Jurkat, Clone E6-1 (cell line): ENCODE data around the gene CASK.

ENCODE experiments used
- DNase-seq: peaks from one replicate; pipeline ENCODE4 v3.0.0-alpha.2; 2011; ENCODE audit warnings: low read depth, low spot score
- H3K4me3 ChIP-seq: 2 replicates; pipeline ENCODE4 v1.5.1; 2011; ENCODE audit warnings: mild to moderate bottlenecking, low read length, control low read depth, moderate library complexity

The CASK gene

GRCh38 chrX:41919870-41920269 is 3.5 kb downstream of the CASK start:
- H3K4me3 ChIP-seq = no peak overlapping the region
- no peak for DNase-seq

DNA sequence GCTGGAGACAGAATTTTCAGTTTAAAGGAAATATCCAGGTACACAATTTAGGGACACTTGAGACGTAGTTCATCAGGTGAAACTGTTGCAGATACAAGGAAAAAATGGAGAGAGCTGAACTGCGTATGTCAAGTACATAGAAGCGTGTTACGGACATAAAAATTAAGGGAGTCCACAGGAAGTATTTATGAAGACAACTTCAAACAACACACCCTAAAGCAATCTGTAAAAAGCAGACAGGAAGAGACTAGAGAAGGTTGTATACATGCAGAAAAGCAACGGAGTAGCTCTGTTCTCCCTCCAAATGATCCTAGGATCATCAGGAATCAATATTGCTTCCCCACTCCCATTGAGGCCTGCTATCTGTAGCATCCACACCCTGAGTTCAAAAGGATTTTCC is 5.8 kb downstream of the CASK start:
- no peak overlapping the region for H3K4me3 ChIP-seq
- no peak for DNase-seq

DNA sequence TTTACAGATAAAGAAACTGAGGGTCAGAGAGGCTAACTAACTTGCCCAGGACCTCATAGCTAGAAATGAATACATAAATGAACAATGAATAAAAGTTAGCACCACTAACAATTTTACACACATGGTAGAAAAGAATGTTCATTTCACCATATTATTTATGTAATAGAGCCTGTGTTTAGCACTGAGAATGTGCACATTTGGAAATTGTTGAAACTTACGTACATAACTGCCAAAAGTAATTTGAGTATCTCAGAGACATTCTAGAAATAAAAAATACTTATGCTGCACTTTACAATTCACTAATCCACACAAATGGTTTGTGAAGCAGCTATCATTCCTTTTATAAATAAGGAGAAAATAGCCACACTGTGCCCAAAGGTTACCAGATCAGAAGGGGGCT is 9.9 kb downstream of the CASK start:
- no peak for DNase-seq
- no peak overlapping the region for H3K4me3 ChIP-seq

GRCh38 chrX:41912923-41913322 is 10.4 kb downstream of the CASK start:
- no peak for DNase-seq
- no peak overlapping the region for H3K4me3 ChIP-seq

DNA sequence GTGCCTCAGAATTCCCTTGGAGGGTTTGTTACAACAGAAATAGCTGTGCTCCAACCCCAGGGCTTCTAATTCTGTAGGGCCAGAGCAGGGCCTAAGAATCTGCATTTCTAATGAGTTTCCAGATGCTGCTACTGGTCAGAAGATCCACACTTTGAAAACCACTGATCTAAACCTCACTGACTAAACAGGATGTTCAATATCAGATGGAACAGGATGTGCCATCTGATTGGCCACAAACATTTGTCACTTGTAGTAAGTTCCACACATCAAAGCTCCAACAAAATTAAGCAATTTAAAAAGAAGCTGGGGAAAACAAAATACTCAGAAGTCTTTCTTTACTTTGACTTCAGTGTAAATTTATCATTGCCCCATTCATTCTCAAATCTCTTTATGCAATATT is 14.3 kb downstream of the CASK start:
- H3K4me3 ChIP-seq = no peak overlapping the region
- peak; percentile 65 for DNase-seq

GRCh38 chrX:41906515-41907187 is 16.7 kb downstream of the CASK start:
- no peak overlapping the region for H3K4me3 ChIP-seq
- DNase-seq = no peak

DNA sequence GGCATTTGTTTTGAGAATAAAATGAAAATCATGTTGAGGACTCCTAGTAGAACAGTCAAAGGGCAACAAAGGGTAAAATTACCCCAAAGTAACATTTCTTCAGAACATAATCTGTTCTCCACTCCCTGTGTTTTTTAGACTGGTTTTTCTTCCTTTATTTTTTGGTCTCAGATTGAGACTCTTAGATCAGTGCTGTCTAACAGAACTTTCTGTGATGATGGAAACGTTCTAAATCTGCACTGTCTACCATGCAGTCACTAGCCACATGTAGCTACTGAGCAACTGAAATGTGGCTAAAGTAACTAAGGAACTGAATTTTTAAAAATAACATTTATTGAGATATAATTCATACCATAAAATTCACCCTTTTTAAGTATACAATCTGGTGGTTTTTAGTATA is 19.8 kb downstream of the CASK start:
- DNase-seq = no peak
- H3K4me3 ChIP-seq = no peak overlapping the region

- H3K4me3 ChIP-seq = no peak overlapping the region
- DNase-seq = no peak
These were observed 23.0 kb downstream of the CASK start for GRCh38 chrX:41900321-41900720.

DNA sequence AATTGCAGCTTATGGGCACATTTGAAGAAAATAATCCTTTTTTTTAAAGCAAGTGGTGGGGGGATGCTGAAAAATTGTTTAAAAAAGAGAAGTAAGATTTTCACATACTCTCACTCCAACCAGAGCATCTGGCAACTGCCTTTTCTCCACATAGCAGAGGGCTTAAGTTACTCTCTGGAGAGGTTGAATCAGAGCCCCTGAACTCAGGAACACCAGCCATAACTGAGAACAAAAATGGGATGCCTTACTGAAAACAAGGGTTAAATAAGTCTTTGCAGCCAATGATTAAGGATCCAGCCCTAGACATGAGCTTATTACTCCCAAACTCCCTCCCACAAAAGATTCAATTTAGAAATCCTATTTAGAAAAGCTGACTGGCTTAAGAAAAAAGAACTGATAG is 27.5 kb downstream of the CASK start:
- no peak for DNase-seq
- no peak overlapping the region for H3K4me3 ChIP-seq

DNA sequence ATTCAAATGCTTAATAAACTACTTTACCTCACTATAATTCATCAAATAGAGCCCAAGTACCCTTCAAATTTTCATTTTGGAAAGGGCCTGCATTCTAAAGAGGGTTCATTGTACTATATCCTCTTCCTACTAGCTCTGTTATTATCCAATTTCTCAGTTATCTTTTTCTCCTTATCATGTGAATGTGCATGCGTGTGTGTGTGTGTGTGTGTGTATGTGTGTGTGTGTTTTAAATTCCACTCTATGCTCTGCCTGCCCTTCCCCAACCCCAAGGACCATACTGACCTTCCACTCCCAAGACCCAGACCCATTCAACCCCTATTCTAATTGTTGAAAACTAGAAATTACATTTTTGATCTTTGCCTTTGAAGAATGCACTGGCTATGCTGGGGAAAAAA is 33.3 kb downstream of the CASK start:
- no peak for DNase-seq

GRCh38 chrX:41889317-41890025 is 33.9 kb downstream of the CASK start:
- H3K4me3 ChIP-seq = no peak overlapping the region
- no peak for DNase-seq

More for the DNA sequence above, 33.3 kb downstream of the CASK start:
- no peak overlapping the region for H3K4me3 ChIP-seq

GRCh38 chrX:41887691-41888090 is 35.7 kb downstream of the CASK start:
- no peak for DNase-seq
- H3K4me3 ChIP-seq = no peak overlapping the region

- no peak for DNase-seq
- no peak overlapping the region for H3K4me3 ChIP-seq
These were observed 37.6 kb downstream of the CASK start for GRCh38 chrX:41885724-41886123.

- no peak overlapping the region for H3K4me3 ChIP-seq
- DNase-seq = no peak
These were observed 42.2 kb downstream of the CASK start for GRCh38 chrX:41881166-41881565.

DNA sequence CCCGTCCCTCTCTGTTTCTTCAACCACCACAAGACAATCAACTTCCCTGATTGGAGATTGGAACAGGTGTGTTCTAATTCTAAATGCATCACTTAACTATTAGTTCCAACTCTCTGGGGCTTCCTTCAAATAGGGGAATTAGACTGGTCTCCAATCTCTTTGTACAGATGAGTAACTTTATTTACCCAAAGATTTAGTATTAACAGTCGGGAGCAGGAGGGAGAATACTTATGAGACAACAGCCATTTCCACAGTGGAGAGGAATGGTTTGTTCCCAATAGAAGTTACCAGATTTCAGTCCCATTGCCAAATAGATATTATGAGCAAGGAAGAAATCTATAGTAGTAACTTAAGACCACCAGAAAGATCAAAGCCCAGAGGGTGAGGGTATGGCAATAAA is 46.2 kb downstream of the CASK start:
- DNase-seq = no peak

GRCh38 chrX:41875142-41875541 is 48.2 kb downstream of the CASK start:
- no peak for DNase-seq

More for the DNA sequence above, 46.2 kb downstream of the CASK start:
- no peak overlapping the region for H3K4me3 ChIP-seq

GRCh38 chrX:41870719-41871151 is 52.6 kb downstream of the CASK start:
- no peak overlapping the region for H3K4me3 ChIP-seq
- DNase-seq = no peak

More at GRCh38 chrX:41875142-41875541, 48.2 kb downstream of the CASK start:
- no peak overlapping the region for H3K4me3 ChIP-seq

DNA sequence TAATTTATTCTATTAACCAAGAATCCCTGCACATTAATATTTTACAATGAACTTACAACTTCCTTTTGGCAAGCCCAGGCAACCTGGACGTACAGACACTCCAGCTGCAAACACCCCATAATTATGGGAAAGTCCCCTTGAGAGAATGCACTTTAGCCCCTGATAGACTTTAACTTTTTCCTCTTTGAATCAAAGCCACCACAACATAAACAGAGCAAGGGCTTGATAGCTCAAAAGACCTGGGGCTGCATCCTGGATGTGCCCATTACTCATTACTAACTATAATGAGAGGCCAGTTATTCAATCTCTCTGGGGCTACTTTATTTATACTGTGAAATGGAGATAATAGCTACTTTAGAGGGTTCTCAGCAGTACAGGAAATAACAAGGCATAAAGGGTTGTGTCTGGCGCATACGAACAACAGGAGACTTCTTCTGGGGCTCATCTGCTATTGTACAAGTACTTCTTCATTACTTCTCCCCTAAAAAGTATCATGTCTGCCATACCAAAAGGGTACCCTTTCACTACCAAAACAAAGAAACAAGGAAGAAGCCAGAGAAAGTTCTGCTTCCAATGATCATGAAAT is 54.9 kb downstream of the CASK start:
- no peak overlapping the region for H3K4me3 ChIP-seq
- DNase-seq = no peak

- no peak for DNase-seq
- no peak overlapping the region for H3K4me3 ChIP-seq
These were observed 59.8 kb downstream of the CASK start for GRCh38 chrX:41863343-41864203.
